SW480 (cell line): Measurements from ENCODE around the gene MSTO1.
"Not testable (repeated sequence)": the region's sequence is repeated elsewhere in the genome, so short reads cannot be mapped to it uniquely, and the experiment has no call there.

ENCODE experiments used
- DNase-seq: peaks from one replicate; pipeline ENCODE4 v3.0.0-alpha.2; 2016; ENCODE audit warnings: low spot score

MSTO1 gene

DNA sequence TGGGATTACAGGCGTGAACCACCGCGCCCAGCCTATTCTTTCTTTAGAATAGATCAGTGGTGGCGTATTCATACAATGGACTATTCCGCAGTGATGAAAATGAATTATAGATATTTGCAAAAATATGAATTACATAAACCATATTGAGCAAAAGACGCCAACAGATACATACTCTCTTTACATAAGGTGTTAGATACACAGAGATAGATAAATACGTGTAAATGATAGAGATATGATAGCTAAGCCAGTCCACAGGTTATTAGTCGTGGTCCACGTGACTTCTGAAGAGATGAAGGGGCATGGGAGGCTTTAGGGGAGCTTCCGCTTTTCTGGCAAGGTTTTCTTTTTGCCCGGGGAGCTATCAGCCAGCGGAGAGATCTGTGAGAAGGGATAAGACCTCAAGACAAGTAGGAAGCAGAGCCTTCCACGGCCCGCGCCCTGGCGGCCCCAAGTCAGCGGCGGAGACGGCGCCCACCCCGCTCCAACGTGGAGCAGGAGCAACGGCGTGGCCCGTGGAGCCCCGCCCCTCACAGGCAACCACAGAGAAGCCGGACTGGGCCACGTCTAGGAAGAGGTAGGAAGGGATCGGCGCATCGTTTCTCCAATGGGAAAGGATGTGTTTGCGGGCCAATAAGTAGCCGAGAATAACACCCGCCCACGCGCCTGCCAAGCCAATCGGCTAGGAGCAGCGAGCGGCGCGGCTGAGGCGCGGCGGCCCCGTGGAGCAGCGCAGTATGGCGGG is at the start of gene MSTO1:
Gene MSTO1 (plus strand): TSS at position 704 of the 742 bp plus-strand sequence. CDS start 31 bp downstream, at position 735.
- peak; percentile 98 for DNase-seq

DNA sequence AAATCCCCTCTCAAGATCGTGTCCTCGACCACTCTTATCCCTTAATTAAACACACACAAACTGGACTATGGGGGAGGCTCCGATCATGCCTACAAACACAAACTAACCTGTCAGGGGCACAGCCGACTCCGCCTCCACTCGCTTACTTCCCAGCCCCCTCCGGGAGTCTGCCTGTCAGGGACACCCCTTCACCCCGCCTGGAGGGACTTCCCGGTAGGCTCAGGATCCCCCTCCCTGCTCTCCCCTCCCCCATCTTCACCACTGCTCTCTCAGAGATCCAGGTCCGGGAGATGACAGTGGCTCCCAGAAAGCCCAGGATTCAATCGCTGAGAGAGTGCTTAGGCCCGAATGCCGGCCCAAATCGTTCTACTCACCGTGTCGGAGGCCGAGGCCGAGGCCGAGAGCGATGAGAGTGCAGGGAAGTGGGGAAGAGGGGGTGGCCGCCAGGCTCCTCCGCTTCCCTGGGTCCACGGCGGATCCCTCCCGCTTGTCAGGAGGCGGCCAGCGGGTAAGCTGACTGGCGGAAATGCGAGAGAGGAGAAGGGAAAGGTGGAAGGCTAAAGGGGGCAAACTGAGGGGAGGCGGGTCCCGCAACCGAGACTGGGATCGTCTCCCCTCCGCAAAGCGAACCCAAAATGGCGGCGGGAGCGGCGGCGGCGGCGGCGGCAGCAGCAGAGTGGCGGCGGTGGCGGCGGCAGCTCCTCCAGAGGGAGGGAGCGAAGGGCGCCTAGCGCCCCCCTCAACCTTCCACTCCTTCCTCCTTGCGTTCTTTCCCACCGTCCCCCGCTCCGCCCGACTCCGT is 48.0 kb upstream of the MSTO1 start:
- peak; percentile 9 for DNase-seq

DNA sequence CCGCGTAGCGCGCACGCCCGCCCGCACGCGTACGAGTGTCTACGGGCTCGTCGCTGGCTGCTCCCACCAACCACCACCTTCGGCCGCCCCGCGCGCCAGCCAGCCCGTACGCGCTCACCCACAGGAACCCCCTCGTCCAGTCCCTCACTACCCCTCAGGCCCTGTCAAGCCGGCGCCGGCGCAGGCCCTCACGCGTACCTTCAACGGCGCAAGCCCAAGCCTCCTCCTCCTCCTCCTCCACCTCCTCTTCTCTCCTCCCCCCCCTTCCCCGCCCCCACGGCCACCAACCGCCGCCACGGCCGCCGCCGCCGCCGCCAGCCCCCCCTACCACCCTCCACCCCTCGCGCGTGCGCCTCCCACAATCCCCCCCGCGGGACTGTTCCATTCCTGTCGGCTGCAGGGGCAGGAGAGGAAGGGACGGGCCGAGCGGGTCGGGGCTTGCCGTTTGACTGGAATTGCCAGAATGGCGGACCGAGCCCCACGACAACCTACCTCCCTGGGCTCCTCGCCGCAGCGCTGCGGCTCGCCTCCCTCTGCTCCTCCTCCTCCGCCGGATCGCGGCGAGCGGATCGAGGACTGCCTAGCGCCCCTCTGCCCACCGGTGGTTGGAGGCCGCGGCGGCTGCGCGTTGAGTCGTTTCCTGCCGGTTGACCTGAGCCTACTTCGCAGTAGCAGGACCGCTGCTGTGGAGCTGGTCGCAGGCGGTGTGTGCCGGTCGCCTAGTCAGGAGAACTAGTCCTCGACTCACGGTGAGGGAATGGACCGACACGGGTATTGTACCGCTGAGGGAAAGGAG is 47.2 kb upstream of the MSTO1 start, which contains the start of gene ASH1L:
Gene ASH1L (minus strand): TSS at position 223 of the 796 bp plus-strand sequence. CDS start 41,284 bp downstream, outside the sequence.
- DNase-seq: peak; percentile 89

DNA sequence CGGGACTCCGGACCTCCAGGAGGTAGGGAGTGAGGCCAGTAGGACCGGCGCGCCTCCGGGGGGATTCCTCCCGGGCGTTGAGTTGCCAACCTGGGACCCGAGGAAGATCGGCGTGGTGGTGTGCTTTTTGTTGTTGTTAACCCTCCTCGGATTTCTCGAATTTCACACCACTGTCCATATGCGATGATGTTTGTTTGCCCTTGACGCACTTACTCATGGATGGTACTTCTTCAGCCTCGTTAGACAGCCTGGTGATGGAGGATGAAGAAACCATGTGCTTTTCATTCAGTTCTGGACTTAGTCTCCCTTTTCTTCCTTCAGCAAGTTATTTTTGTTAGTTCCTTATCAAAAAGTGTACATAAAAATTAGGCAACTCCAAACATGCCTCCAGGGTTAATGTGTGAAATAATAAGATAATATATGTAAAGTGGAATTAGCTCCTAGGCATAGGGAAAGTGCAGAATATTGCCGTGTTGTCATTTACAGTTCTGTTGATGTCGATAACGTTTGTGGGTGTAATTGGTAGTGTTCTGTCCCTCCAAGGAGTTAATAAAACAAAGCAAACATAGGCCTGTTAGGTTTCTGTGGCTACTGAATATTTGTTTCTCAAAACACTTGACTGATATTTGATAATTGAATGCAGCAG is 46.5 kb upstream of the MSTO1 start:
- DNase-seq: peak; percentile 33

DNA sequence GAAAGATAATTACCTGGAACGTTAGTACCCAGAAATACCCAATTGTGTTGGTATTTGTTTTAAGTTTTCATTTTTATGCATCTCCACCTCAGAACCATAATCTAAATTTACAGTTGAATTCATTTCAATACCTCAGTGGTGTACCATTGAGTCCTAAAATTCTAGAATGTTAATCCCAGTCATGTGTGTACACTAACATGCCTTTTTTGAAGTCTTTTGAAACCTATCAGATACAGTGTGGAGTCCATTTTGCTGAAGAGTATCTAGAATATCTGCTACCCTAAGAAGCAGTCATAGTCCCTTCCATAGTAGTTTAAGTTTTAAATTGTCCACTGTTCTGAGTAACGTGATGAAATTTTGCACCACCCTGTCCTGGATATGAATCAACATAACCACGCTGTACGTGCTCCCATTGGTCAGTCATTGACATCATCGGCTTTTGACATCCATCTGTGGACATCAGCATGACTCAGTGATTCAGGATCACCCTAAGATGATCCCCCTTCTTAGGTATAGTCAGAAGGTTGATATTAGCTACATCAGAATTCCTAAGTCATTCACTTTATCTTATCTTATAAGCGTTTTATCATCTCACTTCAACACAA is 39.9 kb upstream of the MSTO1 start:
- DNase-seq: no peak

DNA sequence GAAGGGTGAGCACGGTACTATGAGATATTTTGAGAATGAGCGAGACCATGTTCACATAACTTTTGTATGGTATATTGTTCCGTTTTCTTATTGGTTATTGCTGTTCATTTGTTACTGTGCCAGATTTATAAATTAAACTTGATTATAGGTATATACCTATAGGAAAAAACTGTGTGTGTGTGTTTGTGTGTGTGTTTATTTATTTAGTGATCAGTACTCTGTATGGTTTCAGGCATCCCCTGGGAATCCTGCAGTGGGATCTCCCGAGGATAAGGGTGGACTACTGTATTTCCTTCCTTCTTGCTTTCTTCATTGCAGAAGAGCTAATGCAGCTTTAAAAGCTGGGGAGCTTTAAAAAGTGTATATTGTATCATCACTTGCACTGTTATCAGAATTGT is 39.4 kb upstream of the MSTO1 start:
- DNase-seq: no peak

DNA sequence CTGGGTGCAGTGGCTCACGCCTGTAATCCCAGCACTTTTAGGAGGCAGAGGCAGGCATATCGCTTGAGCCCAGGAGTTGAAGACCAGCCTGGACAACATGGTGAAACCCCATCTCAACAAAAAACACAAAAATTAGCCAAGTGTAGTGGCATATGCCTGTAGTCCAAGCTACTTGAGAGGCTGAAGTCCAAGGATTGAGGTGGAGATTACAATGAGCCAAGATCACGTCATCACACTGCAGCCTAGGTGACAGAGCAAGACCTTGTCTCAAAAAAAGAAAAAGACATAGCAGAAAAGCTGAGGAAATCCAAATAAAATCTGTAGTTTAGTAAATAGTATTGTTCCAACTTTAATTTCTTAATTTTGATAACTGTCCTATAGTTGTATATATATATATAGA is 35.9 kb upstream of the MSTO1 start:
- DNase-seq: no peak

DNA sequence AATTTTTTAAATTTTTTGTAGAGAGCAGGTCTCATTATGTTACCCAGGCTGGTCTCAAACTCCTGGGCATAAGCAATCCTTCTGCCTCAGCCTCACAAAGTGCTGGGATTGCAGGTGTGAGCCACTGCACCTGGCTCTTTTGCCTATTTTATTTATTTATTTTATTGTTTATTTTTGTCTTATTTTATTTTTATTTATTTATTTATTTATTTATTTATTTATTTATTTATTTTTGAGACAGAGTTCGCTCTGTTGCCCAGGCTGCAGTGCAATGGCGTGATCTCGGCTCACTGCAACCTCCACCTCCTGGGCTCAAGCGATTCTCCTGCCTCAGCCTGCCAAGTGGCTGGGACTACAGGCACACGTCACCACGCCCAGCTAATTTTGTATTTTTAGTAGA is 34.4 kb upstream of the MSTO1 start:
- DNase-seq: not testable (repeated sequence)

DNA sequence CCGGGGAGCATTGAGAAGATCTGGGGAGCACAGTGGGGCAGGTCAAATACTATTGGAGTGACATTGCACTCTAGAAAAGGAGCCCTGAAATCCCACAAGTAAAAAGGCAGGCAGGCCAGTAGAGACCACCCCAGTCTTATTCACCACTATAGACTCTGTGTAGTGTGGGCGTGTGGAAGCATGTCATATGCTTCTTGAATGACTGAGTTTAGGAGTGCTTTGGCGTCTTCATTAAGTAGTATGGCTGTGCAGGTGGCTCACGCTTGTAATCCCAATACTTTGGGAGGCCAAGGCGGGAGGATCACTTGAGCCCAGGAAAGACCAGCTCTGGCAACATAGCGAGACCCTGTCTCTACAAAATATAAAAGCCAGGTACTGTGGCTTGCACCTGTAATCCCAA is 26.2 kb upstream of the MSTO1 start:
- DNase-seq: not testable (repeated sequence)

DNA sequence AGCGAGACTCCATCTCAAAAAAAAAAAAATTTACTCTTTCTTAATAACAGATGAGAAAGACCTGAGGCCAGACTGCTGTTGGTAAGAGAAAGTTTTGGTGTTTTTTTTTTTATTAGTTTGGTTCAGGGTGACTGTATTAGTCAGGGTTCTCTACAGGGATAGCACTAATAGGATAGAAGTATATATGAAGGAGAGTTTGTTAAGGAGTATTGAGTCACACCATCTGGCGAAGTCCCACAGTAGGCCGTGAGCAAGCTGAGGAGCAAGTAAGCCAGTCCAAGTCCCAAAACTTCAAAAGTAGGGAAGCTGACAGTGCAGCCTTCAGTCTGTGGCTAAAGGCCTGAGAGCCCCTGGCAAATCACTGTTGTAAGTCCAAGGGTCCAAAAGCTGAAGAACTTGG is 20.7 kb upstream of the MSTO1 start:
- DNase-seq: not testable (repeated sequence)

DNA sequence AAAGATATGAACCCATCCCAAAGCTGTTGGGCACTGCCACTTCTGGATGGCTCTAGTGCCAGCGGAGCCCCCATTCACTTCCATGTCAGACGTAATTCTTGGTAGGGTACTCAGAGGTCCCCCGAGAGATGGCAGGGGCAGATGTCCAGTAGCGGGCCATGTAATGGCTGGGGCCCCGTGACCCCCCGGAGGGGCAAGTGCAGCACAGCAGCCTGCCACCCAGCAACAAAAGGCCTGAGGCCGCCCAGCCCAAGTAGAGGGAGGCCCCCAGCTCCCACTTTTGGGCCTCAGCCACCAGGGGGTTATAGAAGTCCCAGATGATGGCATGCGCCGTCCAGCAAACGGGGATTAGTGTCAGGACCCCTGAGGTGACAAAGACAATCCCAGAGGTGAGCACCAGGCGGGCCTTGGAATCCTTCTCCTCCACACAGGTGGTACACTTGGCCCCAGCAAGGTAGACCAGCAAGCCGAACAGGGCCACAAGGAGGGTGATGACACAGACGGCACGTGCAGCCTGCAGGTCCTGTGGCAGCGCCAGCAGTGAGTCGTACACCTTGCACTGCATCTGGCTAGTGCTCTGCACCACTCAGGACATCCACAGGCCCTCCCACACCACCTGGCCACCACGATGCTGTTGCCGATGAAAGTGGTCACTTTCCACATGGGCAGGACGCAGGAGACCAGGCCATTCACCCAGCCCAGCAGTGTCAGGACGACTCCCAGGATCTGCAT is 19.3 kb upstream of the MSTO1 start:
- not testable (repeated sequence) for DNase-seq

DNA sequence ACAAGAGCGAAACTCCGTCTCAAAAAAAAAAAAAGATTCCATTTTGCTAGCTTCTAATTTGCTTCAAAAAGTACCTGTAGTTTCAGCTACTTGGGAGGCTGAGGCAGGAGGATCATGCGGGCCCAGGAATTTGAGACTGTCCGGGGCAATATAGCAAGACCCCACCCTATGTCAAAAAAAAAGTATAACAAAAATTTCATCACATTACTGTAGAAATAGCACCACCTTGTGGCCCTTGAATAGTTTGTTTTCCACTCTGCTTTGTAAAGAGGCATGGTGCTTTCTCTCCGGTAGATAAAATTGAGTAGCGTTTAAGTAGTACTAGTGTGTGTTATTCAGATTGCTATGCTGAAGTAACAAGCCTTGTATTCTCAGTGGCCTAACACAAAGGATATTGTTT is 18.2 kb upstream of the MSTO1 start:
- peak; percentile 60 for DNase-seq

DNA sequence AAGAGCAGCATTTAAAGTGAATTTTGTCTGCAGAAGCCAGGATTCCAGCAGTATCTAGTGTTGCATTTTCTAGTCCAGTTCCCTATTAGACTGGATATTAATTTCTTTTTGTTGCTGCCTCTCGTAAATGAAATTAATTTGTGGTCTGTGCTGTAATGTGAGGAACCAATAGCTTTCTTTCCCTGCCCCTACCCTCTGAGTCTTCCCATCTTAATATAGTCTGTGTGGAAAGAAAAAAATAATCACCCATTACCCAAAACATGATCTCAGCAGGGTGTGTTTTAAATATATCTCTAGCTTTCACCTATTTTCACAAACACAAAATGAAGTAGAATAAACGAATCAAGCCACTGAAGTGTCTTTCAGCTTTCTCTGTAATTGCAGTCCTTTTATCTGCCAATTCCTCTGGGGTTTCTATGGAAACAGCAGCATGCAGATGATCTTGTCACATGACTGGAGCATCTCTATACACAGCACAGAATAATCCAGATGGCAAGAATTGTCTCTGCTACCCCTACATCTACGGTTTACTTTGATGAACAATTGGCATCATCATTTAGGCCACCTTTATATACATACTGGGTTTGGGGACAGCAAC is 14.0 kb upstream of the MSTO1 start:
- DNase-seq: not testable (repeated sequence)

DNA sequence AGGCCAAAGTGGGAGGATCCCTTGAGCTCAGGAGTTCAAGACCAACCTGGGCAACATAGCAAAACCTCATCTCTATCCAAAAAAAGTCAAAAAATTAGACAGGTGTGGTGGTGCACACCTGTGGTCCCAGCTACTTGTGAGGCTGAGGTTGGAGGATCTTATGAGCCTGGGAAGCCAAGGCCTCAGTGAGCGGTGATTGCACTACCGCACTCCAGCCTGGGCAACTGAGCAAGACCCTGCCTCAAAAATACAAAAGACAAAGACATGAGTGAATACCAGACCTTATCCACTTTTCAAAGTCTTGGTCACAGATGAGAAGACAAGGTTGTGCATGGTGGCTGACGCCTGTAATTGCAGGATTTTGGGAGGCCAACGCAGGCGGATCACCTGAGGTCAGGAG is 13.2 kb upstream of the MSTO1 start:
- no peak for DNase-seq

DNA sequence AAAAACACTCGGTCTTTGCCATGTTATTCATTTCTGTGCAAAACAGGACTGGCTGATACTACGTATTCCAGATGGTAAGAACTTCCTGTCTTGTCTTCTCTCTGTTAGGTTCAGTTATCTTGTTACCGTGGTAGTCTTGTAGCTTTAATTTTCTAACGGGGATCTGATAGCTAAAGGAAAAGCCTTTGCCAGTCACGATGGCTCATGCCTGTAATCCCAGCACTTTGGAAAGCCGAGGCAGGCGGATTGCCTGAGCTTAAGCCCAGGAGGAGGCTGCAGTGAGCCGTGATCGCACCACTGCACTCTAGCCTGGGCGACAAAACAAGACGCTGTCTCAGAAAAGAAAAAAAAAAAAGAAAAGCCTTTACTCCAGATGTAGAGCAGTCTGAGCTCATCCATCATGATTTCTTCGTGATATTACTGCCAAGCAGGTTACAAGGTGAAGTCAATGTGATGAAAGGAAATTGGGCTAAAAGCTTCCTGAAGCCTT is 11.1 kb upstream of the MSTO1 start:
- no peak for DNase-seq

DNA sequence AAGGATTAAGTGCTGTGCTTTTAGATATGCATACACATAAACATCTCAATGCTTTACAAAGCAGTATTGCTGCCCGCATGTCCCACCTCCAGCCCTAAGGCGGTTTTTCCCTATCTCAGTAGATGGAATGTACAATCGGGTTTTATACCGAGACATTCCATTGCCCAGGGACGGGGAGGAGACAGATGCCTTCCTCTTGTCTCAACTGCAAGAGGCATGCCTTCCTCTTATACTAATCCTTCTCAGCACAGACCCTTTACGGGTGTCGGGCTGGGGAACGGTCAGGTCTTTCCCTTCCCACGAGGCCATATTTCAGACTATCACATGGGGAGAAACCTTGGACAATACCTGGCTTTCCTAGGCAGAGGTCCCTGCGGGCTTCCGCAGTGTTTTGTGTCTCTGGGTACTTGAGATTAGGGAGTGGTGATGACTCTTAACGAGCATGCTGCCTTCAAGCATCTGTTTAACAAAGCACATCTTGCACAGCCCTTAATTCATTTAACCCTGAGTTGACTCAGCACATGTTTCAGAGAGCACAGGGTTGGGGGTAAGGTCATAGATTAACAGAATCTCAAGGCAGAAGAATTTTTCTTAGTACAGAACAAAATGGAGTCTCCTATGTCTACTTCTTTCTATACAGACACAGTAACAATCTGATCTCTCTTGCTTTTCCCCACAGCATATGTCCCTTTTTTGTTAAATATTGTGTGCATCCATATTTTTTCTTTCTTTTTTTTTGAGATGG is 10.0 kb upstream of the MSTO1 start:
- not testable (repeated sequence) for DNase-seq

DNA sequence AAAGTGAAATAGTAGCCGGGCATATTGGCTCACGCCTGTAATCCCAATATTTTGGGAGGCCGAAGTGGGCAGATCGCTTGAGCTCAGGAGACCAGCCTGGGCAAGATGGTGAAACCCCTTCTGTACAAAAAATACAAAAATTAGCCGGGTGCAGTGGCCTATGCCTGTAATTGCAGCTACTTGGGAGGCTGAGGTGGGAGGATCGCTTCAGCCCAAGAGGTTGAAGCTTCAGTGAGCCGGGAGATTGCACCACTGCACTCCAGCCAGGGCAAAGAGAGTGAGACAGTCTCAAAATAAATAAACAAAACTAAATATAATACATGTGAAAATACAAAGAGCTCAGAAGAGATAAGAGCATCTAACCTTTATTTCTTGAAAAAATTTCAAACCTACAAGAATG is 2.3 kb upstream of the MSTO1 start:
- DNase-seq: no peak

DNA sequence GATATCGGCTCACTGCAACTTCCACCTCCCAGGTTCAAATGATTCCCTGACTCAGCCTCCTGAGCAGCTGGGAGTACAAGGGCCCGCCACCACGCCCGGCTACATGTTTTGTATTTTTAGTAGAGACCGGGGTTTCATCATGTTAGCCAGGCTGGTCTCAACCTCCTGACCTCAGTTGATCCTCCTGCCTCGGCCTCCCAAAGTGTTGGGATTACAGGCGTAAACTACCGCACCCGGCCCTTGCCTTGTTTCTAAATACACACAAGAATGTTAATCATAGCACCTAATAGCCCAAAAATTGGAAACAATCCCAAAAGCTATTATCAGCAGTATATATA is 1.2 kb upstream of the MSTO1 start:
- DNase-seq: no peak

DNA sequence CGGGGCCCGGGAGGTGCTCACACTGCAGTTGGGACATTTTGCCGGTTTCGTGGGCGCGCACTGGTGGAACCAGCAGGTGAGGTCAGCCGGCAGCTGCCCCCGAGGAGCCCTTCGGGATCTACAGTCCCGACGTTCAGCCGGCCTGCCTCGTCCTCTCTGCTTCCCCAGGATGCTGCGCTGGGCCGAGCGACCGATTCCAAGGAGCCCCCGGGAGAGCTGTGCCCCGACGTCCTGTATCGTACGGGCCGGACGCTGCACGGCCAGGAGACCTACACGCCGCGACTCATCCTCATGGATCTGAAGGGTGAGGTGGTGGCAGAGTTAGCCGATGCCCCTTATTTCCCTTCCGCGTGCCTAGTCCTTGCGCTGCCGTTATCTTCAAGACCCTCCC is 234 bp downstream of the MSTO1 start:
- not testable (repeated sequence) for DNase-seq

DNA sequence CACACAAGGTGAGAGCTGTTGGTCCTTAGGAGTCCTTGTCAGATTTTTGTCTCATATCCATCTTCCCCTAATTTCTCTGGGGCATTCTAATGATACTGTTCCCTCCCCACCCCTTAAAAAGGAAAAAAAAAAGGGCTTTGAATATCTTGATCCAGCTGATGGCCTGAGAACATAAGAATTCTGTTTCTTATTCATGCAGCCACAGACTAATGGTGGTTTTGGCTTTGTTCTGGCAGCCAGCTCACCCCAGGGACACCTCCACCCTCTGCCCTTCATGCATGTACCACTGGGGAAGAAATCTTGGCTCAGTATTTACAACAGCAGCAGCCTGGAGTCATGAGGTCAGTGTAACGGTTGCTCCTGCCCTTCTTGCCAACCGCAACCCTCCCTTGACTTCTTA is 3.2 kb downstream of the MSTO1 start:
- not testable (repeated sequence) for DNase-seq
